ENCODE results near the gene PDZD7.

Gene PDZD7

GRCh38 chr10:101066146-101066895 is 35.4 kb upstream of the PDZD7 start:
- peak; percentile 68 for ATAC-seq
- TF ChIP-seq GLIS3 (CRISPR knock-in tag; IDR thresholded peaks at IDR 0.05) (no peak), POU6F1 (CRISPR knock-in tag; IDR thresholded peaks at IDR 0.05; ENCODE audit: borderline replicate concordance, low read depth) (no peak), PPARA (CRISPR knock-in tag; IDR thresholded peaks at IDR 0.05; ENCODE audit: borderline replicate concordance) (no peak), CSDC2 (CRISPR knock-in tag; IDR thresholded peaks at IDR 0.05) (no peak), OSR1 (CRISPR knock-in tag; IDR thresholded peaks at IDR 0.05) (no peak), ZFP3 (CRISPR knock-in tag; IDR thresholded peaks at IDR 0.05) (no peak), ARNTL (CRISPR knock-in tag; IDR thresholded peaks at IDR 0.05; ENCODE audit: borderline replicate concordance, low read depth) (no peak), PATZ1 (CRISPR knock-in tag; IDR thresholded peaks at IDR 0.05; ENCODE audit: borderline replicate concordance) (no peak), CREB5 (CRISPR knock-in tag; IDR thresholded peaks at IDR 0.05; ENCODE audit: low read depth) (no peak), ZC3H10 (CRISPR knock-in tag; IDR thresholded peaks at IDR 0.05) (no peak), ZNF565 (CRISPR knock-in tag; conservative IDR thresholded peaks at IDR 0.05; ENCODE audit: low read depth) (no peak), TSHZ2 (CRISPR knock-in tag; IDR thresholded peaks at IDR 0.05) (no peak), TCF4 (CRISPR knock-in tag; IDR thresholded peaks at IDR 0.05; ENCODE audit: borderline replicate concordance) (no peak)

GRCh38 chr10:101065481-101066145 is 34.7 kb upstream of the PDZD7 start:
- ATAC-seq, result no peak
- TF ChIP-seq PPARA (CRISPR knock-in tag; IDR thresholded peaks at IDR 0.05; ENCODE audit: borderline replicate concordance) (no peak), TOX (CRISPR knock-in tag; IDR thresholded peaks at IDR 0.05; ENCODE audit: borderline replicate concordance) (no peak), CSRNP3 (CRISPR knock-in tag; IDR thresholded peaks at IDR 0.05) (no peak), ZFP30 (CRISPR knock-in tag; IDR thresholded peaks at IDR 0.05) (no peak), OSR1 (CRISPR knock-in tag; IDR thresholded peaks at IDR 0.05) (no peak), CSDC2 (CRISPR knock-in tag; IDR thresholded peaks at IDR 0.05) (no peak), ESRRG (CRISPR knock-in tag; IDR thresholded peaks at IDR 0.05) (no peak), RARB (CRISPR knock-in tag; IDR thresholded peaks at IDR 0.05) (no peak), ZNF8 (CRISPR knock-in tag; IDR thresholded peaks at IDR 0.05) (no peak), POU6F1 (CRISPR knock-in tag; IDR thresholded peaks at IDR 0.05; ENCODE audit: borderline replicate concordance, low read depth) (no peak), ZNF565 (CRISPR knock-in tag; conservative IDR thresholded peaks at IDR 0.05; ENCODE audit: low read depth) (no peak)

All from SK-N-SH treated with all-trans-retinoic acid at 6 μM for 48 hours (cell line).